ENCODE measurements around the gene CBX3. TPM values are rescaled to one million over a fixed set of nuclear protein-coding genes. Genes with fewer than 3 reads are reported as not detected.

CBX3 gene
- total and polyA plus RNA-seq, 2 of the 8 experiments (the other 6 are each of a cell fraction or from before 2014, with no cell fraction given) = 71.3 to 258 TPM

DNA sequence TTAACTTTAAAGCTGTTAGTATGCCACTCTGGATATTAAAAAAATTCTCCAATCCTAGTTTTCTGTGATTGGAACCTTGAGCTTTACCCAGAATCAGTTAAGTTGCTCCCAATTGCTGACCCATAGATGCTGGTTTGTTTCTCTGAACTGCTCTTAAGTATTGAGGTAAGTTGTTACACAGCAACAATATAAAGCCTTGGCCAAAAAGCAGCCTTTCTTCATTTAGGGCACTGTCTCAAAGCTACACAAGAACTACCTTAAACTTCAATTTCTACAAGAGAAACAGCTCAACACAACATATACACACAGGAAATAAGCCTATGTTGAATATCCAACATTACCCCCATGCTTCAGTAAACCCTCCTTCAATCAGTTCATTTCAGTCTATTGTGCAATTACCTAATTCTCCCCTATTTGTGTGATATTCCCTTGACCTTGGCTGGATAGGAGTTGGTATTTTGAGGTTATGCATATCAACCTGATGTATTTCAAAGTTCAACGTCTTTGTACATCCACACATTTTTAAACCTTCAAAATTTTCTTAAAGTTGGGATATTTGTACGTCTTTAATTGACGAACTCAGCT lies 12.5 kb upstream of the CBX3 start (continued):
- no peak for TF ChIP-seq YY1 (IDR thresholded peaks at IDR 0.05; ENCODE audit: low read depth, low read length)

Data from H1 (cell line).